Activated T-helper 1 cell treated with anti-CD3 and anti-CD28 coated beads, Interleukin-12 subunit alpha, Interleukin-12 subunit beta, Interleukin-2, Interleukin-4 antibody, amounts not matched to agents 30 ng/mL and 10 ng/mL and 1 ng/mL, durations not matched to agents 14 hours and 24 hours and 36 hours (primary cell): Measurements from ENCODE around the gene SLC16A12. TPM values are rescaled to one million over a fixed set of nuclear protein-coding genes. Genes with fewer than 3 reads are reported as not detected.
"Not testable (repeated sequence)": the region's sequence is repeated elsewhere in the genome, so short reads cannot be mapped to it uniquely, and the experiment has no call there.

Experiments
- DNase-seq: peaks from one replicate; pipeline ENCODE4 v3.0.0; 2021; ENCODE audit warnings: low spot score
- H3K27ac Mint-ChIP-seq: one replicate; pipeline ENCODE4 v1.8.0; 2021; ENCODE audit warnings: mild to moderate bottlenecking, mixed read lengths
- H3K27me3 Mint-ChIP-seq: one replicate; pipeline ENCODE4 v1.8.0; 2022; ENCODE audit warnings: mild to moderate bottlenecking, moderate library complexity, mixed read lengths; ENCODE audit not compliant: insufficient read depth
- H3K36me3 Mint-ChIP-seq: one replicate; pipeline ENCODE4 v1.8.0; 2021; ENCODE audit warnings: low read depth, mixed read lengths
- H3K4me1 Mint-ChIP-seq: one replicate; pipeline ENCODE4 v1.8.0; 2021; ENCODE audit warnings: low read depth, mixed read lengths
- H3K4me3 Mint-ChIP-seq: one replicate; pipeline ENCODE4 v1.8.0; 2021; ENCODE audit warnings: mild to moderate bottlenecking, moderate library complexity, mixed read lengths
- H3K9me3 Mint-ChIP-seq: one replicate; pipeline ENCODE4 v1.8.0; 2021; ENCODE audit warnings: mixed read lengths
- intact Hi-C: fragments of 100-400 bp; cut with micrococcal nuclease; formaldehyde crosslinking; loops from one replicate; pipeline ENCODE4 v1.15.1; 2024
- total RNA-seq: library from RNA; stranded (reverse); gene quantifications from 2 replicates; pipeline ENCODE4 v1.2.3, GENCODE V29; 2022

SLC16A12 gene
- total RNA-seq, 1 donor from 2014 or later: not detected

DNA sequence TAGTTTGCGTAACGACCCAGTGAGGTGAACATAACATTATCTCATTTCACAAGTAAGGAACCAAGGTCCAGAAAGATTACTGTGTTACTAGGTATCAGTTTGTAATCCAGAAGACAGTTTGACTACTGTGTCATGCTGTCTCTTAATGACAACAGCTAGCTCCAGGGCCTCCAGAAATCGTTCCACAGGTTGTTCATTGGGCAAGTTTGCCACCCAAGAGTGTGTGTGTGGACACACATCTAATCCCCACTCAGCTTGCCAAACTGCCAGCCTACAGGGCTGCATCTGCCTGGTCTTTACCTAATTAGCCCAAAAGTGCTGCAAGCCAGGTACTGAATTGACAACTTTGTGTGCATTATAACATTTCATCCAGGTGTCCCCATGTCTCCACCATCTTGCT is 27.9 kb upstream of the SLC16A12 start:
- Mint-ChIP-seq H3K27ac (no peak overlapping the region), H3K36me3 (no peaks in the 10 kb centered on the region), H3K9me3 (no peaks in the 10 kb centered on the region), H3K27me3 (peaks cover 25% of the 10 kb centered on the region), H3K4me1 (no peaks in the 10 kb centered on the region), H3K4me3 (no peak overlapping the region)
- intact Hi-C loops: no loop called here
- DNase-seq: no peak

DNA sequence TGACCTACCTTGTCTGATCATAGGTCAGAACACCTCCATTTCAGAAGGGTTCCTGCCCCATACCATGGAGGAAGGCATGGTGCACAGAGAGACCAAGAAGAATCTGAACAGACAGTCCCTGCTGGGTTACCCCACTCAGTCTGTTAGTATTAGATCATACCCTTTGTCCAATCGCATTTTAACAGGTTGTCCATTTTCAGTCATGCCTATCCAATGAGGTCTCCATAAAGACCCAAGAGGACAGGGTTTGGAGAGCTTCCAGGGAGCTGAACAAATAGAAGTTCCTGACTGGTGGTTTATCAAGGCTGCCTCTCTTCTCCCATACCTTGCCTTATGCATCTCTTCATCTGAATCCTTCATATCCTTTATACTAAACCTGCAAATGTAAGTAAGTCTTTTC is 21.2 kb upstream of the SLC16A12 start:
- Mint-ChIP-seq H3K4me3 (no peak overlapping the region), H3K36me3 (no peaks in the 10 kb centered on the region)
- intact Hi-C loops: no loop called here

DNA sequence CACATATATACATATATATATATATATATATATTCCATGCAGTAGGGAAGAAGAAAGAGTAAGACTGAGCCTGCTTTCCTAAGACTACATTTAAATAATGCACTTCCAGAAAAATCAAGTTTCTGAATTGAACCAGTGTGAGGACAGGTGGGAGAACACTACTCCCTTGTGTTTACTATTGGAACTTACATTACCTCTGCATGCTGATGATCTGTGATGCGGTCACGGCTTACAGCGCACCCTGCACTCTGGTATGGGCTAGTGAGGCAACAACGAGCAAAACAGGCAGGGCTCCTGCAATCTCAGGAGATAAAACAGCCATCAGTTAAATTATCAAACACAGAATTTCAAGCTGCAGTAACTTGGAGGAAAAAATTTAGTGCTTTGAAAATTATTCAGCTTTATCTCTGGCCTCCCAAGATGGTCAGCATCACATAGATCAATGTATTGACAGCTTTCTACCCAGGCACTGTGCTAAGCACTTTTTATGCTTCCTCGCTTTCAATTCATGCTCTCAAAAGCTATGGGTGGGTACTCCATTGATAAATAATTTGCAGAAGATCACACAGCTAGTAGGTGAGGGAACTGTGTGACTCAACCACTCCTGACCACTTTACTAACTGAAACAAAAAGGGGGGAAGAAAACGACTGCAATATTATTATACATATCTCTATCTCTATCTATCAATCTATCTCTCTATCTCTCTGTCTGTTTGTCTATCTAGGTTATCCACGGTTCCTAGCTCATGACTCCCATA is 20.5 kb upstream of the SLC16A12 start:
- Mint-ChIP-seq H3K4me3 (no peak overlapping the region), H3K36me3 (no peaks in the 10 kb centered on the region), H3K9me3 (no peaks in the 10 kb centered on the region), H3K4me1 (no peaks in the 10 kb centered on the region), H3K27me3 (peaks cover 13% of the 10 kb centered on the region), H3K27ac (no peak overlapping the region)
- no peak for DNase-seq
- intact Hi-C loops: no loop called here

More for the DNA sequence above, 21.2 kb upstream of the SLC16A12 start:
- Mint-ChIP-seq H3K4me1 (no peaks in the 10 kb centered on the region), H3K27ac (no peak overlapping the region), H3K9me3 (no peaks in the 10 kb centered on the region), H3K27me3 (peaks cover 19% of the 10 kb centered on the region)
- DNase-seq: no peak

DNA sequence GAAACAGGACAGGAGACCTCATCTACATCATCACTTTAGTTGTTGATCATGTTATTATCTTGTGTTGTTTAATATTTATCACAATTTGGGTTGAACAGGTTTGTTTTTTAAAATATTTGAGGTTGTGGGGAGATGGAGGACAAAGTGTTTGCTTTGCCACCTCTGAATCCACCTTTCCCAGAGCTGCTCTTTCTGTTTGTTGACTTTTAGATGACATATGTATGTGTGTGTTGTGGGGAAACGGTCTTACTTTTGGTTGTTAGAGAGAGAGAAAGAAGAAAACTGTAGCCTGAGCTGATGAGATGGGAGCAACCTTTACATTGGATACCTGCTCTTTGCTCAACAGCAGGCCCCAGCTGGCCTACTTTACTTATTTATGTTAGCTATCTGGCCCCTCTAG is 19.0 kb upstream of the SLC16A12 start:
- H3K27me3 Mint-ChIP-seq: peaks cover 12% of the 10 kb centered on the region
- no peak for DNase-seq
- H3K4me1 Mint-ChIP-seq: no peaks in the 10 kb centered on the region
- intact Hi-C loops: no loop called here
- no peaks in the 10 kb centered on the region for H3K36me3 Mint-ChIP-seq
- no peak overlapping the region for H3K27ac Mint-ChIP-seq
- H3K4me3 Mint-ChIP-seq: no peak overlapping the region
- no peaks in the 10 kb centered on the region for H3K9me3 Mint-ChIP-seq

DNA sequence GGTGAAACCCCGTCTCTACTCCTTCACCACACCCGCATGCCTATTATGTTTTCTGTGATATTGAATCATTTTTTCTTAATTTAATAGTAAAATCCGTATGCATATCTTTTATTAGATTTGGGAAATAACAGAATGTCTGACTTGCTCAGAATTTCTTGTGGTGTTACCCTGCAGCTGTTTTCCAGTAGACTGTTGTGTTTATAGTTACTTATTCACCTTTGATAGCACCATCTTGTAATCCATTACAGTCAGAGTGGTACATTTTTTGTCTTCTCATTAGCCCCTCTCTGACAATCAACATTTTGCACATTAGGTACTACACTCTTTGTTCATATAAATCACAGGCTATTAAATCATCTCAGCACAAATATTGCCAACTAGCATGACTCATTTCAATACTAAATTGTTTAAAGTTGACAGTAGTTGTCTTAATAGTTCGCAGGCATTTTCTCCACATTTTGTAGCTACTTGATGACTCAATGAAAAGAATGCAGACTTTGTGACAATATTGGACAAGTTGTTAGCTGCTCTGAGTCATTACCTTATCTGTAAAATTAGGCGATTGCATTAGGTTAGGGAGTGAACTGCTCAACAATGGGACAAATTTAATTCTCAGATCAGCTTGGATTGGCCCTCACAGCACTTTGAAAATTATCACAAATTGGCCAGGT is 17.8 kb upstream of the SLC16A12 start:
- Mint-ChIP-seq H3K27ac (no peak overlapping the region), H3K4me3 (no peak overlapping the region), H3K27me3 (peaks cover 9% of the 10 kb centered on the region), H3K36me3 (no peaks in the 10 kb centered on the region), H3K9me3 (no peaks in the 10 kb centered on the region), H3K4me1 (no peaks in the 10 kb centered on the region)
- intact Hi-C loops: no loop called here
- no peak for DNase-seq

DNA sequence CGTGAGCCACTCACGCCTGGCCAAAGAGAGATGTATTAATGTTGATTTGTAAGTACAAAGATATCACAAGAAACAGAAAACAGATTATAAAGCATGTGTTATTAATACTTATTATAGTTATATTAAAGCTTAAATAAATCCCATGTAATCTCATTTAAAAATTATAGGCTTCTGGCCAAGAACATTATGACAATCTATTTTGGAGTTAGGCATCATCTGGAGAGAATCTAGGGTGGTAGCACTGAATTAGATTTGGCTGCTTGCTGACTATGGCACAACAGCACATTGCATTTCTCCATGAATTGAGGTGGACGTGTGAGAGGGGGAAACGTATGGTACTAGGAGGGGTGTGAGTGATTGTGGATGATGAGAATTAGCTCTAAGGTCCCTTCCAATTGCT is 16.8 kb upstream of the SLC16A12 start:
- H3K4me1 Mint-ChIP-seq: no peaks in the 10 kb centered on the region
- H3K4me3 Mint-ChIP-seq: no peak overlapping the region
- H3K9me3 Mint-ChIP-seq: no peaks in the 10 kb centered on the region
- H3K27me3 Mint-ChIP-seq: peaks cover 6% of the 10 kb centered on the region
- no peak for DNase-seq
- H3K27ac Mint-ChIP-seq: no peak overlapping the region
- no peaks in the 10 kb centered on the region for H3K36me3 Mint-ChIP-seq
- intact Hi-C loops: no loop called here

DNA sequence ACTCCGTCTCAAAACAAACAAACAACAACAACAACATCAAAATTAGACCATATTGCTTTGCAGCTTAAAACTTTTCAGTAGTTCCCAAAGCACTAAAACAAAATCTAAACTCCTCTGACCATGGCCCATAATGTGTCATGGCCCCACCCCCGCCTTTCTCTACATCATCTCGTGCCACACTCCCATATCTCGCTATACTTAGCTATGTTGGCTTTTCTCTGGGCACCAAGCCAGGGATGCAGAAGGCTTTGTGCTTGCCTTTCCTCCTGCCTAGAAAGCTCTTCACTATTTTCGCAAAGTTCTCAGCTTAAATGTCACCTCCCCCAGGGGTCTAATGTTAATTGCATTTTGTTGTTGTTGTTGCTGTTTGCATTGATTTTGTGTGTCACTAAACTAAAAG is 15.1 kb upstream of the SLC16A12 start:
- Mint-ChIP-seq H3K27ac (no peak overlapping the region), H3K9me3 (no peaks in the 10 kb centered on the region), H3K4me3 (no peak overlapping the region), H3K27me3 (peaks cover 6% of the 10 kb centered on the region), H3K4me1 (no peaks in the 10 kb centered on the region), H3K36me3 (no peaks in the 10 kb centered on the region)
- intact Hi-C loops: no loop called here
- no peak for DNase-seq

DNA sequence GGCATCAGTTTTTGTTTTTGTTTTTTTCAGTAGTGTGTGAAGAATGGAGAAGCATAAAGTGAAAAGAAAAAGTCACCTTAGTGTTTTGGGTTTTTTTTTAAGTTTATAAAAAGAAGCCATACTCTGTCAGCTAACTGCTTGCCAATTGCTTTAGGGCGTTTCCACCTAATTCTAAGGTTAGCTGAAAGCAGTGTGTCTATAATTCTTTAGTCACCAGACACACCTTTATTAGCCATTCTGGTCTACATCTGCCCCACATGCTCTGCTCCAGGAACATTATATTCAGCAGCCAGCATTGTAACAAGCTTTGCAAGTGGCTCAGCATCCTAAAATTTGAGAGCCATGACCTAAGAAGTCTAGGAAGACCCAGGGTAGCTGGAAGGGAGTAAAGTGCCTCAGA is 14.1 kb upstream of the SLC16A12 start:
- intact Hi-C loops: no loop called here
- H3K27ac Mint-ChIP-seq: no peak overlapping the region
- H3K4me1 Mint-ChIP-seq: no peaks in the 10 kb centered on the region
- no peak overlapping the region for H3K4me3 Mint-ChIP-seq
- H3K9me3 Mint-ChIP-seq: no peaks in the 10 kb centered on the region
- no peaks in the 10 kb centered on the region for H3K36me3 Mint-ChIP-seq
- DNase-seq: no peak
- peaks cover 6% of the 10 kb centered on the region for H3K27me3 Mint-ChIP-seq

DNA sequence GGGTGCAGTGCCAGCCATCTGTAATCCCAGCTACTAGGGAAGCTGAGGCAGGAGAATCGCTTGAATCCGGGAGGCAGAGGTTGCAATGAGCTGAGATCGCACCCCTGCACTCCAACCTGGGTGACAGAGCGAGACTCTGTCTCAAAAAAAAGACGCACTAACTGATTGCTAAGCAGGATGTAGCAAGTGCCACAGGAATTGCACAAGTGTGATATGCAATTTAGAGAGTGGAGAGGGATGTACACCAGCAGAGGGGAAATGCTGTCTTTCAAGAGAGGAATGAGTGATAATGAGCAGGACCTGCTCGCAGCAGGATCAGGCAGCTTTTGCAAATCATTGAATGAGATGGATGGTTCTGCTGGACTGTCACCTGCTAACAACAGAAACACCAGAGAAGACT is 13.3 kb upstream of the SLC16A12 start:
- DNase-seq: no peak
- no peaks in the 10 kb centered on the region for H3K36me3 Mint-ChIP-seq
- peaks cover 4% of the 10 kb centered on the region for H3K27me3 Mint-ChIP-seq
- no peak overlapping the region for H3K27ac Mint-ChIP-seq
- H3K4me1 Mint-ChIP-seq: no peaks in the 10 kb centered on the region
- H3K4me3 Mint-ChIP-seq: no peak overlapping the region
- H3K9me3 Mint-ChIP-seq: no peaks in the 10 kb centered on the region
- intact Hi-C loops: no loop called here

DNA sequence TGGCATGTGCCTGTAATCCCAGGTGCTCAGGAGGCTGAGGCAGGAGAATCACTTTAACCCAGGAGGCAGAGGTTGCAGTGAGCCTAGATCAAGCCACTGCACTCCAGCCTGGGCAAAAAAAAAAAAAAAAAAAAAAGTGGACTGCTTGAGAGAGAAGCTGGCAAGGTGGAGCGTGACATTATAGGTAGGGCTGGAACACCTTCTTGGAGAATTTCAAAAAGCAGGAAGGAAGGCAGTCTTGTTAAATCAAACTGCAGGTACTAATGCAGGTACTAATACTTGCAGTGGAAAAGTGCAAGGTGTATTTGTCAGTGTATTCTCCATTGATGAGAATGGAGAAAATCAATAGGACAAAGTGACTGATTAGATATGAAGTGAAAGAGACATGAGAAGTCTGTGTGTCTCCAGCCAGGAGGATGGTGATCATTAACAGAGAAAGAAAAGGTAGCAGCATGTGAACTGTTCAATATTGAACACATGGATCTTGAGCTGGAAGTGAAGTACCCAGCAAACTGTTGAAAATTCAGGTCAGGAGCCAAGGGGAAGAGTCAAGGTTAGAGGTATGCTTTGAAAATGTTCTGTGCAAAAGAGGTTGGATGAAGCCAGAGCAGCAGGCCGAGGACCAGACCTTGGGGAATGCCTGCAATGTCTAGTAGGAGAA is 12.6 kb upstream of the SLC16A12 start:
- no peaks in the 10 kb centered on the region for H3K36me3 Mint-ChIP-seq
- H3K27me3 Mint-ChIP-seq: peaks cover 2% of the 10 kb centered on the region
- no peaks in the 10 kb centered on the region for H3K9me3 Mint-ChIP-seq
- H3K4me3 Mint-ChIP-seq: no peak overlapping the region
- no peaks in the 10 kb centered on the region for H3K4me1 Mint-ChIP-seq
- DNase-seq: no peak
- no peak overlapping the region for H3K27ac Mint-ChIP-seq
- intact Hi-C loops: no loop called here

DNA sequence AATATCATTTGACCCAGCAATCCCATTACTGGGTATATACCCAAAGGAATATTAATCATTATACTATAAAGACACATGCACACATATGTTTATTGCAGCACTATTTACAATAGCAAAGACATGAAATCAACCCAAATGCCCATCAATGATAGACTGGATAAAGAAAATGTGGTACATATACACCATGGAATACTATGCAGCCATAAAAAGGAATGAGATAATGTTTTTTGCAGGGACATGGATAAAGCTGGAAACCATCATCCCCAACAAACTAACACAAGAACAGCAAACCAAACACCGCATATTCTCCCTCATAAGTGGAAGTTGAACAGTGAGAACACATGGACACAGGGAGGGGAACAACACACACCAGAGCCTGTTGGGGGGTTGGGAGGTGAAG is 11.3 kb upstream of the SLC16A12 start:
- H3K36me3 Mint-ChIP-seq, H3K9me3 Mint-ChIP-seq, H3K4me1 Mint-ChIP-seq, H3K4me3 Mint-ChIP-seq, DNase-seq, intact Hi-C loops, H3K27me3 Mint-ChIP-seq, H3K27ac Mint-ChIP-seq: not testable (repeated sequence)

DNA sequence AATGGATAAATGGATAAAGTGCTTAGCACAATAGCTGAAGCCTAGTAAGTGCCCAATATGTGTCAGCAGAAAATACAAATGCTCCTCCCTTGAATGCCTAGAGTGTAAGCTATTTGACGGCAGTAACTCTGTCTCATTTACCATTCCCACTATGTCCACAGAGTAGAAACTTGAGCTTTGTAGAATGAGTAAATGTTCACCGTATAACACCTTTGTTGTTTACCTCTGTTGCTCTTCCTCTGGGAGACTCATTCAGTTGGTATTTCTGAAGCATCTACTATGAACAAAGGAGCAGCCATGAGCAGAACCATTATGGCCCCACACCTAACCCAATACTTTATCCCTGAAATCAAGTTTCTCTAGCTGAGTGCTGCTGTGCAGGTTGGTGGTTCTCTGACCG is 8.4 kb upstream of the SLC16A12 start:
- no peak for DNase-seq
- H3K4me1 Mint-ChIP-seq: no peaks in the 10 kb centered on the region
- H3K27ac Mint-ChIP-seq: no peak overlapping the region
- no peaks in the 10 kb centered on the region for H3K36me3 Mint-ChIP-seq
- no peaks in the 10 kb centered on the region for H3K9me3 Mint-ChIP-seq
- peaks cover 8% of the 10 kb centered on the region for H3K27me3 Mint-ChIP-seq
- intact Hi-C loops: no loop called here
- H3K4me3 Mint-ChIP-seq: no peak overlapping the region

DNA sequence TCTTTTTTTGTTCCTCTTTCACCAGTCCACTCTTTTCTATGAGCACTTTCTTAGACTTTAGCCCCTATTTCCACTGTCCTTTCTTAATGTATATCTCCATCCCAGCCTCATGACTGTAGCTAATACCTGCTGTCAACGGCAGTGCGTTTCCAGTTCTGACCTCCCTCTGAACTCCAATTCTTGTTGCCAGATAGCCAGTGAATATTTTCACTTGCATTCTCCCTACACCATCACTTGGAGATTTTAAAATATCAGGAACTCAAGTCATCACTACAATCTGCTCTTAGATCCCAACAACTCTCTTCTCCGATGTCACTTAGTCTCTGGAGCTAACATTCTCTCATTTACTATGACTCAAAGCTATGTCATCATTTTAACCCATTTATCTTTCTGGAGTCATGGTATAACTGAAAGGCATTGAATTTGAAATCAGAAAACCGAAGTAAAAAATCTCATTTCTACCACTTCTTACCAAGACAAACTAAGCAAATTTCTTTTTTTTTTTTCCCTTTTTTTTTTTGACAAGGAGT is 5.1 kb upstream of the SLC16A12 start:
- H3K9me3 Mint-ChIP-seq: no peaks in the 10 kb centered on the region
- intact Hi-C loops: no loop called here
- no peak overlapping the region for H3K27ac Mint-ChIP-seq
- no peak overlapping the region for H3K4me3 Mint-ChIP-seq
- DNase-seq: no peak
- peaks cover 32% of the 10 kb centered on the region for H3K27me3 Mint-ChIP-seq
- H3K4me1 Mint-ChIP-seq: no peaks in the 10 kb centered on the region
- no peaks in the 10 kb centered on the region for H3K36me3 Mint-ChIP-seq
